ENCODE measurements around the gene NUS1. TPM values are rescaled to one million over a fixed set of nuclear protein-coding genes. Genes with fewer than 3 reads are reported as not detected.
"Not testable (repeated sequence)": the region's sequence is repeated elsewhere in the genome, so short reads cannot be mapped to it uniquely, and the experiment has no call there.

The NUS1 gene
- total and polyA plus RNA-seq, 2 experiments from 2014 or later: 34.6 to 69.0 TPM

- no peak overlapping the region for H3K27ac Mint-ChIP-seq
- H2AFZ ChIP-seq: no peak overlapping the region
- ATAC-seq (no peak), DNase-seq (ENCODE audit: low spot score) (no peak)
- H3K4me2 ChIP-seq: no peak overlapping the region
- H3K36me3 ChIP-seq (ENCODE audit: insufficient read depth): no peaks in the 10 kb centered on the region
- H3K36me3 Mint-ChIP-seq (ENCODE audit: low read depth): no peaks in the 10 kb centered on the region
- H3K4me1 Mint-ChIP-seq: peaks cover 14% of the 10 kb centered on the region
- H3F3A ChIP-seq (replicated peaks; ENCODE audit: low read depth): no peaks in the 10 kb centered on the region
- no peaks in the 10 kb centered on the region for H3K9me2 ChIP-seq (ENCODE audit: insufficient read depth)
- peaks cover 6% of the 10 kb centered on the region; the same call in 1 of the 3 replicates for H3K9me3 Mint-ChIP-seq
- peaks cover 8% of the 10 kb centered on the region for H3K27me3 Mint-ChIP-seq (ENCODE audit: insufficient read depth, low read depth, poor library complexity)
- no peak for TF ChIP-seq ZNF114 (CRISPR knock-in tag; IDR thresholded peaks at IDR 0.05)
- TF ChIP-seq NANOG (IDR thresholded peaks at IDR 0.05; ENCODE audit: borderline replicate concordance): no peak
- no peak for TF ChIP-seq ZNF331 (CRISPR knock-in tag; IDR thresholded peaks at IDR 0.05; ENCODE audit: low read depth)
- TF ChIP-seq STAT1 (IDR thresholded peaks at IDR 0.05; ENCODE audit: unreplicated experiment): no peak
- no peak for TF ChIP-seq EZH2phosphoT487 (IDR thresholded peaks at IDR 0.05; ENCODE audit: unreplicated experiment)
- TF ChIP-seq CREB1 (CRISPR knock-in tag; IDR thresholded peaks at IDR 0.05; ENCODE audit: low read depth): no peak
- TF ChIP-seq POLR2AphosphoS5 (IDR thresholded peaks at IDR 0.05; ENCODE audit: low read depth): no peak
- no peak for TF ChIP-seq ZNF462 (CRISPR knock-in tag; IDR thresholded peaks at IDR 0.05)
- H3K4me3 ChIP-seq: no peak overlapping the region
- H4K20me1 ChIP-seq (replicated peaks; ENCODE audit: insufficient read depth): no peaks in the 10 kb centered on the region
- no peaks in the 10 kb centered on the region for H3K27me3 ChIP-seq (ENCODE audit: insufficient read depth)
- H3K79me2 ChIP-seq (replicated peaks; ENCODE audit: insufficient read depth): no peaks in the 10 kb centered on the region
- 0 out of 2 replicates have a peak, but pooled peaks cover 6% of the 10 kb centered on the region for H3K4me1 ChIP-seq (ENCODE audit: insufficient read depth)
- H3K4me3 Mint-ChIP-seq: no peak overlapping the region
- no peak overlapping the region for H3K27ac ChIP-seq (ENCODE audit: low read depth)
These were observed 65.3 kb downstream of the NUS1 start for GRCh38 chr6:117740605-117741004.

GRCh38 chr6:117750675-117751074, 75.4 kb downstream of the NUS1 start:
- not testable (repeated sequence) for H3K27me3 ChIP-seq (ENCODE audit: insufficient read depth); H3K79me2 ChIP-seq (replicated peaks; ENCODE audit: insufficient read depth); H3K36me3 Mint-ChIP-seq (ENCODE audit: low read depth); H3K4me2 ChIP-seq; H3K27ac Mint-ChIP-seq; H3K4me3 ChIP-seq; H3K4me1 ChIP-seq (ENCODE audit: insufficient read depth); H2AFZ ChIP-seq; H3K4me1 Mint-ChIP-seq; H3K9me2 ChIP-seq (ENCODE audit: insufficient read depth); H3K27me3 Mint-ChIP-seq (ENCODE audit: insufficient read depth, low read depth, poor library complexity); H3K4me3 Mint-ChIP-seq; ATAC-seq; DNase-seq (ENCODE audit: low spot score); H4K20me1 ChIP-seq (replicated peaks; ENCODE audit: insufficient read depth); H3K27ac ChIP-seq (ENCODE audit: low read depth); H3F3A ChIP-seq (replicated peaks; ENCODE audit: low read depth); H3K36me3 ChIP-seq (ENCODE audit: insufficient read depth)
- H3K9me3 Mint-ChIP-seq: peaks cover 36% of the 10 kb centered on the region

Other genes with a start within 250 kb of the NUS1 start
- not detected in 2 replicates for gene ROS1, start 249.5 kb upstream of the NUS1 start, total RNA-seq (2014; rRNA removed; shearing (Covaris generic))
- gene ROS1, start 249.5 kb upstream of the NUS1 start, polyA plus RNA-seq (2016; fragmentation: Nextera tagmentation; extraction: Ambion mirVana): not detected in 2 replicates
- gene DCBLD1, start 192.8 kb upstream of the NUS1 start, total RNA-seq (2014; rRNA removed; shearing (Covaris generic)): 7.6 and 25.7 TPM in 2 replicates
- gene DCBLD1, start 192.8 kb upstream of the NUS1 start, polyA plus RNA-seq (2016; fragmentation: Nextera tagmentation; extraction: Ambion mirVana): 3.2 and 4.2 TPM in 2 replicates
- 24.9 and 26.4 TPM in 2 replicates for gene GOPC, start 73.0 kb upstream of the NUS1 start, total RNA-seq (2014; rRNA removed; shearing (Covaris generic))
- 14.0 and 15.5 TPM in 2 replicates for gene GOPC, start 73.0 kb upstream of the NUS1 start, polyA plus RNA-seq (2016; fragmentation: Nextera tagmentation; extraction: Ambion mirVana)
- 9.4 and 10.3 TPM in 2 replicates for gene SLC35F1, start 231.8 kb downstream of the NUS1 start, total RNA-seq (2014; rRNA removed; shearing (Covaris generic))
- 3.0 and 3.4 TPM in 2 replicates for gene SLC35F1, start 231.8 kb downstream of the NUS1 start, polyA plus RNA-seq (2016; fragmentation: Nextera tagmentation; extraction: Ambion mirVana)